Epithelial cell of esophagus (primary cell): ENCODE measurements around the gene FNDC11.

Experiments used
- DNase-seq: peaks from one replicate; pipeline ENCODE4 v3.0.0; 2010; ENCODE audit warnings: low read depth
- H3K4me3 ChIP-seq: 2 replicates; pipeline ENCODE4 v1.5.1; 2011; ENCODE audit warnings: mild to moderate bottlenecking, low read length, control low read depth
- CTCF ChIP-seq: IDR thresholded peaks from 2 replicates; pipeline ENCODE4 v1.5.1; 2011; ENCODE audit warnings: low read depth, mild to moderate bottlenecking, low read length, control low read depth, inconsistent platforms; ENCODE audit not compliant: insufficient read depth; ENCODE audit errors: missing control alignments

The FNDC11 gene

GRCh38 chr20:63560856-63561609, 7.1 kb downstream of the FNDC11 start:
- DNase-seq: no peak
- no peak for TF ChIP-seq CTCF
- H3K4me3 ChIP-seq: no peak overlapping the region

GRCh38 chr20:63561624-63562396, 7.9 kb downstream of the FNDC11 start:
- no peak overlapping the region for H3K4me3 ChIP-seq
- TF ChIP-seq CTCF: no peak
- DNase-seq: no peak

- no peak overlapping the region for H3K4me3 ChIP-seq
- TF ChIP-seq CTCF: no peak
- no peak for DNase-seq
Measured at GRCh38 chr20:63562461-63563224, 8.7 kb downstream of the FNDC11 start.

- no peak for TF ChIP-seq CTCF
- no peak overlapping the region for H3K4me3 ChIP-seq
- DNase-seq: no peak
Measured at GRCh38 chr20:63563225-63563935, 9.4 kb downstream of the FNDC11 start.

GRCh38 chr20:63564036-63564810, 10.3 kb downstream of the FNDC11 start:
- no peak overlapping the region for H3K4me3 ChIP-seq
- DNase-seq: no peak
- no peak for TF ChIP-seq CTCF
